Measurements from ENCODE around the gene PGAP1. TPM values are rescaled to one million over a fixed set of nuclear protein-coding genes. Genes with fewer than 3 reads are reported as not detected.

The PGAP1 gene
- 2.3 and 3.7 TPM in 2 replicates for total RNA-seq

DNA sequence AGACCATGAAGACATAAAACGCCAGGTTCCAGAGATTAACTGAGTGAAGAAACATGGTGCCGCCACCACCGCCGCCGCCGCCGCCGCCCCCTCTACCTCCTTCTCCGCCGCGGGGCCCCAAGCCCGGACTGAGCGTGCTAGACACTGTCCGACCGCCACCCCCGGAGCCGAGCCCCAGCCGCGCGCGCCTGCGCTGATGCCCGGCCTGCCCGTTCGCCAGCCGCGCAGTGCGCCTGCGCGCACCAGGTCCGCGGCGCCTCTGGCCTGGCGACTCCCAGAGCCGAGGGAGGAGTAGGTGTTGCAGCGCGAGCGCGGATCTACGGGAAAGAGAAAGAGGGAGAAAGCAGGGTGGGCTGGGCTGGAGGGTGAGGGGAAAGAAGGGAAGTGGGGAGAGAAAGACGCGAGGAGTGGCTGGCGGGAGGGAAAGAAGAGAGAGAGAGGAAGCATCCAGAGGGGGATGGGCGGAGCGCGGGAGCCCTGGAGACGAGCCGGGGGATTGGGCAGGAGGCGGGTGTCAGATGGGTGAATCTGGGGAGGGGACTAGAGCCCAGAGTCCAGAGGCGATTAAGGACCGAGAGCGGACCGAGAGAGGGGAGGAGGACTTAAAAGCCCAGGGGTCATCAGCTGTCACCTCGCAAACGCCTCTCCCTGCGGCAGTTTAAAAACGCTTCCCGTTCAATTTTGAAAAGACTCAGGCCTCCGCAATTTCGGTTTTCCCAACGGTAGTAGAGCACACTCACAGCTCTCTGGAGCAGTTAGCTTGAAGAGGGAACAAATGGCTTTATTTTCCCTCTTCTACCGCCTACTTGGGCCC lies at the start of gene PGAP1:
PGAP1 (minus strand) TSS at position 146 of the 814 bp plus-strand sequence; CDS start at position 55, 91 bp downstream.

DNA sequence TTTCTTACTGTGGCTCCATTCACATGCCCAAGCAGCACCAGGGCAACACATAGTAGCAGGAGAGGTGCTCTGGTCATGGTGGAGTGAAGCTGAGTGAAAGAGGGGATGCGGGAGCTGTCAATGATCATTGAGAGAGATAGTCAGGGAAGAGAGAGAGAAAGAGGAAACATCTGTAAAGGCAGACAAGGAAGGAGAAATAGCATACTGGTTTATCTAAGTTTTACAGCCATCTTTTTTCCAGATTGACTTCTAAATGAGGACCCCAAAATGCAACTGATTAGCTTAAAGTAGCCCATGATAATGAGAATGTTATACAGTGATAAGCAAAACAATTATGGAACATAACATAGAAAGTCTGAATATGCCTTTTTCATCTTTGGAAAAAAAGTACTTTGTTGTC lies 117.2 kb downstream of the PGAP1 start, which contains the start of gene C2orf66:
C2orf66 (minus strand) TSS at position 96 of the 400 bp plus-strand sequence; CDS start at position 77, 19 bp downstream.

Other genes starting within 250 kb of the PGAP1 start
- gene GTF3C3, start 127.0 kb downstream of the PGAP1 start, total RNA-seq = 39.9 and 66.0 TPM in 2 replicates
- gene C2orf66, start 117.4 kb downstream of the PGAP1 start, total RNA-seq = not detected in 2 replicates